ENCODE measurements around the gene SPRY4.

DNA sequence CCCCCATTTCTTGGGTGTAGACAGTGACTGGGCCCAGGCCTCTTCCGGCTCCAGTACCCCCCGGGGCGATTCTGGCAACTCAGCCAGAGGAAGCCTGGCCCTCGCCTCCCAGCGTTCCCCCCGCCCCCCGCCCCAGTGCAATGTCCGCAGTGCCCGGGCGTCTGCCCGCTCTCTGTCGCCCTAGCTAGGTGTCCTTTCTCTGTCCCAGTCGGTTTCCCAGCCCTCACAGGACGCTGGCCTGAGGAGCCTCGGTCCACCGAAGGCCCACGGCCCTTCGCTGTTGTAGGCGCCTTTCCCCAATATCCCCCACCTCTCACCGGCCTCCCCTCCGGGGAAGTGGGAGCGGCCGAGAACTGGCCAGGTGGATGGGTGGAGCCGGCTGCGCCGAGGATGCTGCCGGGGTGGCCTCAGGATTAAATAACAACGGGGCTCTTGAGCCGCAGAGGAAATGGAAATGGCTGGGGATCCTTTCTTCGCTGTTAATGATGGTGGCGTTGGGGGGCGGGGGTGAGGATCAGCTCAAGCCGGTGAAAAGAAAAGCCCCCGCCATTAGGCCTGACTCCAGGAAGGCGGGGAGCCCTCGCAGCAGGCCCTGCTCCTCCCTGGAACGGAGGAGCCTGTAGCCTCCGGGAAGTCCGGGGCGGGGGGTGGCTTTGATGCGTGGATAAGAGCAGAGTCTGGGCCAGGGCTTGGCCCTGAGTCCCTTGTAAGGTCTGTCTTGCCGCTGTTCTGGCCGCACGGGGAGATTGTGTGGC, 1.1 kb upstream of the SPRY4 start:
- TF ChIP-seq, protein P1, sequence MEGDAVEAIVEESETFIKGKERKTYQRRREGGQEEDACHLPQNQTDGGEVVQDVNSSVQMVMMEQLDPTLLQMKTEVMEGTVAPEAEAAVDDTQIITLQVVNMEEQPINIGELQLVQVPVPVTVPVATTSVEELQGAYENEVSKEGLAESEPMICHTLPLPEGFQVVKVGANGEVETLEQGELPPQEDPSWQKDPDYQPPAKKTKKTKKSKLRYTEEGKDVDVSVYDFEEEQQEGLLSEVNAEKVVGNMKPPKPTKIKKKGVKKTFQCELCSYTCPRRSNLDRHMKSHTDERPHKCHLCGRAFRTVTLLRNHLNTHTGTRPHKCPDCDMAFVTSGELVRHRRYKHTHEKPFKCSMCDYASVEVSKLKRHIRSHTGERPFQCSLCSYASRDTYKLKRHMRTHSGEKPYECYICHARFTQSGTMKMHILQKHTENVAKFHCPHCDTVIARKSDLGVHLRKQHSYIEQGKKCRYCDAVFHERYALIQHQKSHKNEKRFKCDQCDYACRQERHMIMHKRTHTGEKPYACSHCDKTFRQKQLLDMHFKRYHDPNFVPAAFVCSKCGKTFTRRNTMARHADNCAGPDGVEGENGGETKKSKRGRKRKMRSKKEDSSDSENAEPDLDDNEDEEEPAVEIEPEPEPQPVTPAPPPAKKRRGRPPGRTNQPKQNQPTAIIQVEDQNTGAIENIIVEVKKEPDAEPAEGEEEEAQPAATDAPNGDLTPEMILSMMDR (IDR thresholded peaks at IDR 0.05; ENCODE audit: low read length) = no peak
- TF ChIP-seq EZH2 (optimal IDR thresholded peaks at IDR 0.05; ENCODE audit: low read depth, low read length) = no peak
